ENCODE measurements around the gene ERCC5. TPM values are rescaled to one million over a fixed set of nuclear protein-coding genes. Genes with fewer than 3 reads are reported as not detected.

ERCC5 gene
- total and polyA plus RNA-seq, 2 donors (not counting 3 experiments of a cell fraction or from before 2014, with no cell fraction given), result 12.5 to 40.1 TPM

DNA sequence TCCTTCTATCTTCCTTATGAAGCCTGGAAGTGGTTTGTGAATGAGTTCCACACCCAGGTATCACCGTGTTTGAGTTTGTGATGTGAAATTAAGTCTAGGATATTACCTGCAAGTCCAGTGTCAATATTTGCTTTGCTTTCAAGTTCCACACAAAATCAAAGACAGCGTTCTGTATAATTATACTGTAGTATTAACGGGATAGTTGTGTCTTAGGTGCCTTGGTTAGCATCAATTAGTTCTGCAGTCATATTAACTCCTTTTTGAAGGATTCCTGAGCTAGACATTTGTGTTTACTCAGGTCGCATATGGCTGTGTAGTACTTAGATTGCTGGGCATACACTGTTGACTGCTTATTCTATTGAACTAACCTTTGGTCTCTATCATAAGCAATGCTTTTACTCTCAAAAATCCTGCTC lies 54.4 kb downstream of the ERCC5 start:
- CTCF ChIA-PET, result no interaction called here
- dilution Hi-C loops (cut with MboI; ENCODE audit: extremely low pct_ligation_motif_present, low sequenced_read_pairs), result no loop called here
- BruUV-seq (replicated peaks), result no TSS peak
- FAIRE-seq, result no peak
- Histone ChIP-seq H3K36me3 (ENCODE audit: control insufficient read depth in 2 of 2, extremely low read depth in 1 of 2, insufficient read depth in 2 of 2, low read length in 2 of 2) (no peaks in the 10 kb centered on the region), H4K20me1 (replicated peaks; ENCODE audit: control insufficient read depth, extremely low read depth, insufficient read depth, low read length) (no peaks in the 10 kb centered on the region), H3K9ac (replicated peaks; ENCODE audit: extremely low read depth, insufficient read depth, low read length) (no peak overlapping the region), H3K9me1 (replicated peaks; ENCODE audit: control insufficient read depth, extremely low read depth, insufficient read depth, low read length) (no peaks in the 10 kb centered on the region), H3K27me3 (ENCODE audit: control insufficient read depth in 2 of 2, insufficient read depth in 2 of 2, low read length in 2 of 2) (no peaks in the 10 kb centered on the region), H3K4me3 (replicated peaks in 1 of 3; ENCODE audit: insufficient read depth in 1 of 3, low read depth in 1 of 3, low read length in 3 of 3) (no peak overlapping the region), H2AFZ (ENCODE audit: low read depth, low read length) (no peak overlapping the region), H3K79me2 (ENCODE audit: control insufficient read depth, insufficient read depth, low read length) (no peaks in the 10 kb centered on the region), H3K4me2 (ENCODE audit: insufficient read depth, low read length) (no peak overlapping the region), H3K4me1 (ENCODE audit: control insufficient read depth, extremely low read depth, insufficient read depth, low read length) (no peaks in the 10 kb centered on the region), H3K27ac (ENCODE audit: insufficient read depth, low read depth, low read length) (no peak overlapping the region), H3K9me3 (replicated peaks; ENCODE audit: control insufficient read depth, insufficient read depth, low read length) (no peaks in the 10 kb centered on the region)
- DNase-seq (ENCODE audit: low read depth, low spot score), result no peak
- TF ChIP-seq FOS (IDR thresholded peaks at IDR 0.05; ENCODE audit: borderline replicate concordance, insufficient read depth, low read length) (no peak), POLR2AphosphoS5 (IDR thresholded peaks at IDR 0.05; ENCODE audit: insufficient read depth, low read depth, low read length) (no peak), GATA2 (IDR thresholded peaks at IDR 0.05; ENCODE audit: insufficient read depth, insufficient read length, low read depth, low read length) (no peak), MYC (IDR thresholded peaks at IDR 0.05; ENCODE audit: low read depth, low read length) (no peak), JUN (IDR thresholded peaks at IDR 0.05; ENCODE audit: borderline replicate concordance, insufficient read depth, insufficient read length, low read depth) (no peak), EZH2 (IDR thresholded peaks at IDR 0.05; ENCODE audit: borderline replicate concordance, low read depth, low read length, severe bottlenecking) (no peak), MAX (IDR thresholded peaks at IDR 0.05; ENCODE audit: insufficient read depth, insufficient read length) (no peak), POLR2A (IDR thresholded peaks at IDR 0.05; ENCODE audit: low read depth, low read length) (no peak)
- TF ChIP-seq, protein P1, sequence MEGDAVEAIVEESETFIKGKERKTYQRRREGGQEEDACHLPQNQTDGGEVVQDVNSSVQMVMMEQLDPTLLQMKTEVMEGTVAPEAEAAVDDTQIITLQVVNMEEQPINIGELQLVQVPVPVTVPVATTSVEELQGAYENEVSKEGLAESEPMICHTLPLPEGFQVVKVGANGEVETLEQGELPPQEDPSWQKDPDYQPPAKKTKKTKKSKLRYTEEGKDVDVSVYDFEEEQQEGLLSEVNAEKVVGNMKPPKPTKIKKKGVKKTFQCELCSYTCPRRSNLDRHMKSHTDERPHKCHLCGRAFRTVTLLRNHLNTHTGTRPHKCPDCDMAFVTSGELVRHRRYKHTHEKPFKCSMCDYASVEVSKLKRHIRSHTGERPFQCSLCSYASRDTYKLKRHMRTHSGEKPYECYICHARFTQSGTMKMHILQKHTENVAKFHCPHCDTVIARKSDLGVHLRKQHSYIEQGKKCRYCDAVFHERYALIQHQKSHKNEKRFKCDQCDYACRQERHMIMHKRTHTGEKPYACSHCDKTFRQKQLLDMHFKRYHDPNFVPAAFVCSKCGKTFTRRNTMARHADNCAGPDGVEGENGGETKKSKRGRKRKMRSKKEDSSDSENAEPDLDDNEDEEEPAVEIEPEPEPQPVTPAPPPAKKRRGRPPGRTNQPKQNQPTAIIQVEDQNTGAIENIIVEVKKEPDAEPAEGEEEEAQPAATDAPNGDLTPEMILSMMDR (IDR thresholded peaks at IDR 0.05; ENCODE audit: extremely low read depth in 1 of 2, insufficient read depth in 1 of 2, low read depth in 1 of 2, low read length in 2 of 2), result no peak
- intact Hi-C loops (cut with micrococcal nuclease), result no loop called here
- POLR2A ChIA-PET, result no interaction called here
